RWPE2 (cell line): ENCODE results near the gene BLACAT1.

Source experiments
- ATAC-seq: fragments of 200-7000 bp; cut with Tn5 transposase; 3 replicates; pipeline ENCODE4 v1.9.1; 2021; ENCODE audit warnings: low read depth
- DNase-seq: peaks from one replicate; pipeline ENCODE4 v3.0.0-alpha.2; 2020; ENCODE audit warnings: low spot score
- H3K27ac ChIP-seq: fragments of 450-650 bp; 2 replicates; pipeline ENCODE4 v1.5.1; 2017; ENCODE audit warnings: mild to moderate bottlenecking; ENCODE audit not compliant: poor library complexity, severe bottlenecking
- H3K27me3 ChIP-seq: fragments of 250-450 bp; sonication (Bioruptor Pico); 2 replicates; pipeline ENCODE4 v1.5.1; 2021; ENCODE audit warnings: mild to moderate bottlenecking, moderate library complexity; ENCODE audit not compliant: insufficient read depth, poor library complexity, severe bottlenecking
- H3K36me3 ChIP-seq: fragments of 250-450 bp; sonication (Bioruptor Pico); 2 replicates; pipeline ENCODE4 v1.5.1; 2020; ENCODE audit warnings: low read depth, mild to moderate bottlenecking, moderate library complexity
- H3K4me1 ChIP-seq: fragments of 250-450 bp; sonication (Bioruptor Pico); 2 replicates; pipeline ENCODE4 v1.5.1; 2021; ENCODE audit warnings: mild to moderate bottlenecking, moderate library complexity; ENCODE audit not compliant: insufficient read depth, poor library complexity, severe bottlenecking
- H3K4me3 ChIP-seq: fragments of 250-450 bp; sonication (Bioruptor Pico); 2 replicates; pipeline ENCODE4 v1.5.1; 2021; ENCODE audit warnings: mild to moderate bottlenecking, moderate library complexity; ENCODE audit not compliant: severe bottlenecking
- H3K9me3 ChIP-seq: fragments of 250-450 bp; sonication (Bioruptor Pico); 2 replicates; pipeline ENCODE4 v1.5.1; 2021; ENCODE audit warnings: mild to moderate bottlenecking, moderate library complexity; ENCODE audit not compliant: severe bottlenecking
- CTCF ChIP-seq: fragments of 450-650 bp; IDR thresholded peaks from one replicate; pipeline ENCODE4 v1.5.1; 2017; ENCODE audit warnings: mild to moderate bottlenecking, moderate library complexity; ENCODE audit not compliant: poor library complexity, severe bottlenecking

The BLACAT1 gene

DNA sequence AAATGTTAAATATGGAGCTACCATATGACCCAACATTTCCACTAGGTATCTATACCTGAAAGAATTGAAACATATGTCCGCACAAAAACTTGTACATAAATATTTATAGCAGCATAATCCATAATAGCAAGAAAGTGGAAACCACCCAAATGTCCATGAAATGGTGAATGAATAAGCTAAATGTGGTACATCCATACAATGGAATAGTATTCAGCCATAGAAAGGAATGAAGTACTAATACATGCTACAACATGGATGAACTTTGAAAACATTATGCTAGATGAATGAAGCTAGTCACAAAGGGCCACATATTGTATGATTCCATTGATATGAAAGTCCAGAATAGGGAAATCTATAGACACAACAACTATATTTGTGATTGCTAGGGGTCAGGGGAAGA, 20.0 kb upstream of the BLACAT1 start:
- peaks cover 13% of the 10 kb centered on the region for H3K4me1 ChIP-seq
- no peaks in the 10 kb centered on the region for H3K36me3 ChIP-seq
- DNase-seq (no peak), ATAC-seq (no peak)
- no peak overlapping the region for H3K27ac ChIP-seq
- no peak for TF ChIP-seq CTCF
- no peak overlapping the region for H3K4me3 ChIP-seq
- no peaks in the 10 kb centered on the region for H3K9me3 ChIP-seq
- H3K27me3 ChIP-seq, result no peaks in the 10 kb centered on the region

- no peak for DNase-seq
- no peaks in the 10 kb centered on the region for H3K36me3 ChIP-seq
- no peak for ATAC-seq
- H3K27me3 ChIP-seq, result no peaks in the 10 kb centered on the region
- no peak overlapping the region for H3K27ac ChIP-seq
- no peak overlapping the region for H3K4me3 ChIP-seq
- TF ChIP-seq CTCF, result no peak
- peaks cover 13% of the 10 kb centered on the region for H3K4me1 ChIP-seq
- no peaks in the 10 kb centered on the region for H3K9me3 ChIP-seq
Measured at GRCh38 chr1:205474571-205474970, 18.7 kb upstream of the BLACAT1 start.

- ATAC-seq (no peak), DNase-seq (no peak)
- H3K4me3 ChIP-seq, result no peak overlapping the region
- TF ChIP-seq CTCF, result no peak
- no peaks in the 10 kb centered on the region for H3K27me3 ChIP-seq
- H3K9me3 ChIP-seq, result no peaks in the 10 kb centered on the region
- H3K4me1 ChIP-seq, result peaks cover 13% of the 10 kb centered on the region
- H3K27ac ChIP-seq, result no peak overlapping the region
- H3K36me3 ChIP-seq, result no peaks in the 10 kb centered on the region
Measured at GRCh38 chr1:205473966-205474365, 18.1 kb upstream of the BLACAT1 start.

DNA sequence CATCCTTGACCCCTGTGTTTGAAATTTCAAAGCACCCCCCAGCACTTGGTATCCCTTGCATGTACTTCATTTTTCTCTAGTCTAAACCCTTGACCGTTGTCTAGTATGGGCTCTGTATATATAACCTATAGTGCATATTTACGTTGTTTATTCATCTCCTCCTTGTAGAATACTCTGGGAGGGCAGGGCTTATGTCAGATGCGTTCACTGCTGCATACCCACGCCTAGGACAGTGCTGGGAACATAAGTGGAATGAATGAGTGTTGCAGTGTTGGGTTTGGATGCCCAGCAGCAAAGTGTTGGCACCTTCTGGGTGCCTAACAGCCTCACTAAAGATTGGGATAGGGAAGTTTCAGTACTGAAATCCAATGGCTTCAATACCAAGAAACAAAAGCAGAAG, 17.6 kb upstream of the BLACAT1 start:
- Histone ChIP-seq H3K27ac (no peak overlapping the region), H3K4me3 (no peak overlapping the region), H3K27me3 (no peaks in the 10 kb centered on the region), H3K4me1 (peaks cover 11% of the 10 kb centered on the region), H3K36me3 (no peaks in the 10 kb centered on the region), H3K9me3 (no peaks in the 10 kb centered on the region)
- DNase-seq (no peak), ATAC-seq (no peak)
- TF ChIP-seq CTCF, result no peak

GRCh38 chr1:205472737-205473441, 17.0 kb upstream of the BLACAT1 start:
- no peaks in the 10 kb centered on the region for H3K9me3 ChIP-seq
- ATAC-seq (no peak), DNase-seq (no peak)
- no peak overlapping the region for H3K4me3 ChIP-seq
- no peaks in the 10 kb centered on the region for H3K36me3 ChIP-seq
- no peaks in the 10 kb centered on the region for H3K27me3 ChIP-seq
- H3K4me1 ChIP-seq, result peaks cover 7% of the 10 kb centered on the region
- no peak for TF ChIP-seq CTCF
- no peak overlapping the region for H3K27ac ChIP-seq
